GM19452 (cell line): ENCODE data around the gene MTNR1A.
A peak's percentile ranks its signal among the peaks of the same experiment; 100 is the strongest.

Experiments used
- ATAC-seq: cut with Tn5 transposase; IDR thresholded peaks from one replicate; pipeline ENCODE4 v1.9.1; 2021; ENCODE audit not compliant: unreplicated experiment

Gene MTNR1A

DNA sequence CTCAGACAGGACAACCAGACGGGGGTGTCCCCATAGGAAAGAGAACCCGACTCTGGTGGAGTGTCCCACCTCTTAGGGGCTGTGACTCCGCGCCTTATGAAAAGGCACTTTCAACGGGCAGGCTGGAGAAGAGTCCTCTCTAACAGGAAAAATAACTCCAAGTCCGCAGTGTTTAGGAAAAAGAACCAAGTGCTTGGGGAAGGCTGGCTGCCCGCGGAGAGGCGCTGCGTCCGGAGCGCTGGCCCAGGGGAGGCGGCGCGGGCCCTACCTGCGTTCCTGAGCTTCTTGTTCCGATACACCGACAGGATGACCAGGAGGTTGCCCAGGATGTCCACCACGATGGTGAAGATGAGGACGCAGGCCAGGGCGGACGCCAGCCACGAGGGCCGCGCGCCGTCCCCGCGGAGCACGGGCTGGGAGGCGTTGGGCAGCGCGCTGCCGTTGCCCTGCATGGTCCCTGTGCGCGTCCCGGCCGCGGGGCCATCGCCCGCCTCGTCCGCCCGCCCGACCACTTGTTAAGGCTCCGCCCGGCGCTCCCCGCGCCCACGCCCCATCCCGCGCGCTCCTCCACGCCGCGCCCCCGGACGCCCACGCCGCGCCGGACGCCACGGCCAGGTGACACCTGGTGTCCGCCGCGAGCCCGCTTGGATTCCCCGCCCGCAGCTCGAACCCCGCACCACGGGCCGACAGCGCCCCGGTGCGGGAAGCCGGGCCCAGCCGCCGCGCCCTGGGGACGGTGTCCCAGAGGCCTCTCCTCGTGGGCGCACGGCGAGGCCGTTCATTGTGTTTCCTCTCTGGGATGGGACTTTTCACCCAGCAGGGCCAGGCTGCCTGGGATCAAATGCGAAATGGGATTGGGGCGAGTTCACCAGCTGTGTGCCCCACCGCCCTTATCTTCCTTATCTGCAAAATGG lies at the start of gene MTNR1A:
TSS of gene MTNR1A (minus strand) at position 654 of the 914 bp plus-strand sequence. CDS start at position 452, 202 bp downstream.
- ATAC-seq, result no peak

DNA sequence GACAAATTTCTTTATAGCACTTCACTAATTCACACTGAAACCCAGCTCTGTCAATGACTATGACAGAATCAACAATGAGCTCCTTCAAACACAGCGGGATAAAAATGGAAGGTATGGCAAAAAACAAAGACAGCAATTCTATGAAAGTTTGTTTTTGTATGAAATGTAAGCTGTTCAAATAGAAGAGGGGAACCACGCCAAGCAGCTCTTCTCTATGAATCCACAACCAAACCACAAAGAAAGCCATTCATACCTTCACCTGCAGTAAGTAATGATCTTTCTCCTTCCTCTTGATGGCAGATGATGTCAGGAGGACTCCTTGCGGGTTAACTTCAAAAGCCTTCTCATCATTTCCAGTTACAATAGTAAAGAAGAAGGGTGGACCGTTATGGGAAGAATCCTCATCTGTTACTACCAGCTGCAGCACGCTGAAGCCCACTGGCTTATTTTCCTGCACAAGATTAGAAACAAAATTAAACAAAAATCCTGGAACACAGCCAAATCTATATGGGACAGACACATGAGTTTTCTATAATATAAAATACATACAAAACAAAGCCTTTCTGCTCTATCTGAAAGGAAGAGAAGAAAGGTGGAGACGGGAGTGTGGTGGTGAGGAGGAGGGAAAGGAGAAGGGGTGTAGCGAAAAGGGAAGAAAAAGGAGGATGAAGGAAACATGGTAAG lies 48.9 kb upstream of the MTNR1A start:
- ATAC-seq, result no peak

DNA sequence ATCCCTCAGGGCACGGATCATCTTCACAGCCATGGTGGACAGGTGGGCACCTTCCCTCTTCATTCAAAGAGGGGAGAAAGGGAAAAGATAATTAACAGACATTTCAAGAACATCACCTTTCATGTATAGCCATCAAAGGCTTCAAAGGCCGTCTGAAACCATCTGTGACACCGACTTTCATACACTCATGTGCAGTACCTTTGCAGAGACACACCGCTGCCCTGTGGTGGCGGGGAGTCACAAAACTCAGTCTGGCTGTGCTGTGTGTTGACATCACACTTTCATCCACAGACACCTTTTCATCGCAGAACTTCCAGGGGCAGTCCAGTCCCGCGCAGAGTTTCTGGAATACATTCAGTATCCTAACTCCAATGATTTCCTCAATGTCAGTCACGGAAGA lies 47.6 kb upstream of the MTNR1A start:
- ATAC-seq, result no peak

DNA sequence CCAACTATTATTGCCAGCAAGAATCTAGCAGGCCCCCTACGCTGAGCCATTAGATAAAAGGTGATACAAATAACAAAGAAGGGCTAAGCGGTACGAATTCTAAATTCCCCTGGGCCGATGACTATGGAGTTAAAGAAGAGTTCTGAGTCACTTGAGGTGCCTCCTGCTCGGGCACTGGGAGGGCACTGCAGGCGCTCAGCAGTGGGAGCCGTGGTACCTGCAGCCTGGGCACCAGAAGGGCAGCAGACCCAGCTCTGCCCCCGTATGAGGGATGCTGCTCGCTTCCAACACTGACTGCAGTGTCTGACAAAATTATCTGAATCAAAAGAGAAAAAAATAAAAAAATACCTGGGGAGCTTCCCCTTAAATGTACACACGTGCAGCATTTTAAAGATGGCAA lies 44.1 kb upstream of the MTNR1A start:
- ATAC-seq, result no peak

DNA sequence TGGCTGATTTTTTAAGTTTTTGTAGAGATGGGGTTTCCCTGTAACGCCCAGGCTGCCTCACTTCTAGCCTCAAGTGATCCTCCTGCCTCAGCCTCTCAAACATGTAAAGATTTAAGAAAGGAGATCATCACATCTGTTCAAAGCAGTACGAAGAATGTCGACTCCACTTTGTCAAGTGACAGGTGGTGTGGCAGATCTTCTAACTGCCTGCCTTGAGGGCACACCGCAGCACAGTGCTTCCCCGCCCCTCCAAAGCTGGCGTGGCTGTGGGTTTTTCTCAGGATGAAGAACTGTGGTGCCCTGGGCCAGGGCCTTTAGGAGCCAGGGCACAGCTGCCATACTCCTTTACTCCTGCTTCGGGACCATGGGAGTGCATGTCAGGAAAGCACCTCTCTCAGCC lies 43.3 kb upstream of the MTNR1A start:
- no peak for ATAC-seq

DNA sequence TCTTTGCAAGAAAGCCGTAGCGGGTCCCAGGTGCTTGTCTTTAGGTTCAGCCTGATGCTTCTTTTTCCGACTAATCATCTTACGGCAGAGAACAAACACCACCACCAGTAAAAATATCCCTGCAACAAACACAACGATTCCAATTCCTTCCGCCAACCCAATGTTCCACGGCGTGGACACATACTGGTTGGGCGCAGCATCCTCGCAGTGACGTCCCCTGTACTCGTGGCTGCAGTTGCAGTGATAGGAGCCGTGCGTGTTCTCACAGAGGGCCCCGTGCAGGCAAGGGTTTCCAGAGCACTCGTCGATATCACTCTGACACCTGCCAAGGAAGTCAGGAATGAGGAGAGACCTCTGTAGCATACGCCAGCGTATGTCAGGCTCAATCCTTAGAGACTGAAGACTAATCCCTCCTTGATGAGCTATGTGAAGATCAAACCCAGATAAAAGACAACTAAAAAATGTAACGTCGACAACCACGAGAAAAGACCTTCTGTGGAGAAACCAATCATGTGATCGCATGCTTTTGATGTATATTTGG lies 41.6 kb upstream of the MTNR1A start:
- no peak for ATAC-seq

DNA sequence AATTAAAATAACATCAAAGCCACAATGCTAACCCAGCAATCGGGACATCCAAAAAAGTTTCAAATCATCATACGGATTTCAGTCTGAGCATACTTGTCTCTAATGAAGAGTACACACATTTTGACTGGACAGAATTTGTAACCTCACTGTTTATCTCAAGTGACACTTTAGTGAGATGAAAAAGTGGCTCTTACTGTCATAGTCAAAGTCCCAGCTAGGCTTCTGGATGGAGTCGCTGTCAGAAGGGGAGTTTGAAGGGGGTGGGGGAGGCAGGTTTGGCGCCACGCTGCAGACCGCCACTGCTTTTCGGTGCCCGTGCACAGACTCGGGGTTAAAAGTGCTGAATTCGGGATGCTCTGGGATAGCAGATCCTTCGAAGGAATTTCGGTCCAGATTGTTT lies 41.0 kb upstream of the MTNR1A start:
- ATAC-seq, result no peak

DNA sequence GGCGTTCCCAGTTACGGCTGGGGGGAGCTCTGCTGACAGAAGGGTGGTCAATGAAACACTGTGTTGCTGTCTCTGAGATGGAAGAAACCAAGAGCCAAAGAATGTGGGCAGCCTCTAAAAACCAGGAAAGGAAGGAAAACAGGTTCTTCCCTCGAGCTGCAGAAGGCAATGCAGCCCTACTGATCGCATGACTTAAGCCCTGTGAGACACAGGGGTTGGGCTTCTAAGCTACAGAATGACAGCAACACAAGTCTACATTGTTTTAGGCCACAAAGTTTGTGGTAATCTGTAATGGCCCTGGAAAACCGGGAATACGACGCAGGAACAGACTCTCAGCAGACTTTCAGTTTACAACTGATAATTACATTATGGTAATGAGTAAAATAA lies 38.2 kb upstream of the MTNR1A start:
- ATAC-seq, result no peak

DNA sequence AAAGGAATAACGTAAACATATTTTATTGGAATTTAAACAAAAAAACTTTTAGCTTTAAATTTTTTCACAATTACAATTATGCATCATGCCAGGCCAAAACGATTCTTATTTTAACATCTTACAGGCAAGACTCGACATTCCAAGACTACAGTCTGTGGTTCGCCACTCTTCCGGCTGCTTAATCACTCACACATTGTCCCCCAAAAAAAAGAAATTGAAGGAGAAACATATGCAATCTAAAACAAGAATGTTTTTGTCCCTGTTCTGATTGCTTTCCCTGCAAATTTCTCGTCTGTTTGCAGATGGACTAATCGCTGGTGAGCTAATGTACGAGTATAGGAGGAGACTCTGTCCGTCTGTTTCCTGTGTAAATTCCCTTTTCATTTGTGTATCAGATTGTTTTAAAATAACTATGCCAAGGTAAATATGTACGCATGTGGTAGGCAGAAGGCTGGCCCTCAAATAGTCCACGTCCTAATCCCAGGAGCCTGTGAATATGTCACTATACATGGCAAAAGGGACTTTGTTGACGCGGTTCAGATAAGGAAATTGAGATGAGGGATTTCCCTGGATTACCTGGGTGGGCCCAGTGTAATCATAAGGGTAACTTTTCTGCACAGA lies 37.7 kb upstream of the MTNR1A start:
- no peak for ATAC-seq

DNA sequence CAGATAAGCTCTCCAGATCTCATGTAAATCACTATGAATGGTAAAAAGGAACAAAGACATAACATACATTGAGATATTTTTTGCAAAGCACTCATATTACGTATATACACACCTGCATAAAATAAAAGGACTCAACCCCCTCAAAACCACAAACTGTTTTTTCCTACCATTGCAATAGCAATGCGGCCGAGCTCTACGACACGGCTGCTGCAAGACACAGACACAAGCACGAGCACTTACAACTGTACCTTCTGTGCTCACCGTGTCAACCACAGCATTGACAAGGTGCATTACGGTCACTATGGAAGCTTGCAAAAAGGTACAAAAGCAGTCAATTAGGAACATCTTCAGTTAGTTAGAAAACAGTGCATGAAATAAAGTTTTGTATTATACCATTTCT lies 37.1 kb upstream of the MTNR1A start:
- no peak for ATAC-seq

DNA sequence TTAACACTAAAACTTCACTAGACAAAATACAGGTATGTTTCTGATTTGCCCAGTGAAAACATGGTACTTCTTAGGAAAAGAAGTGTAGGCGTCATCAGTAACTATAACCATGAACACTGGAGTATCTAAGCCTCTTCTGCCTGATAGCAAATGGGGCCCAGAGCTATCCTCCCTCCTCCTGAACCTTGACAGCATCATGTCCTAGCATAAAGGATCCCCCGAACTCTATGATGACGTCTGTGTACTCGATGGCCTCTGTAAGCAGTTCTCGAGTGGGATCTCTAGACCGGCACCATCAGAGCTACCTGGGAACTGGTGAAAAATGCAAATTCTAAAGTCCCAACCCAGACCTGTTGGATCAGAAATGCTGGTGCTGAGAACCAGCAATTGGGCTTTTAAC lies 36.3 kb upstream of the MTNR1A start:
- no peak for ATAC-seq

DNA sequence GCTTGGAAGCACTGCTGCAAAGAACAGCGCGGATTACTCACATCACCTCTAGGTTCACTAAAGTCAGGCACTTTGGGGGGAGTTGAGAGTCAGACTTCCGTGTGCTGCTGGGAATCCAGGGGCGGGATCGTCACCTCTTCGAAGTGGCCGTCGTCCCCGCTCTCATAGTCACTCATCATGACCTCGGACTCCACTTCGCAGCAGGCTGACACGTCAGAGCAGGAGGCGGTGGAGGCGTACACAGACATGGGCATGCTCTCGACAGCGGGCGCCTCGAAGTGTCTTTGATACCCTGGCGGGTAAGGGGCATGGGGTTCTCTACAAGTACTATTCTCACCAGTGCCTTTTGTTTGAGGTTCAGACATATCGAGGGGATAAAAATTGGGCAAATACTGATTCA lies 33.1 kb upstream of the MTNR1A start:
- ATAC-seq, result no peak

DNA sequence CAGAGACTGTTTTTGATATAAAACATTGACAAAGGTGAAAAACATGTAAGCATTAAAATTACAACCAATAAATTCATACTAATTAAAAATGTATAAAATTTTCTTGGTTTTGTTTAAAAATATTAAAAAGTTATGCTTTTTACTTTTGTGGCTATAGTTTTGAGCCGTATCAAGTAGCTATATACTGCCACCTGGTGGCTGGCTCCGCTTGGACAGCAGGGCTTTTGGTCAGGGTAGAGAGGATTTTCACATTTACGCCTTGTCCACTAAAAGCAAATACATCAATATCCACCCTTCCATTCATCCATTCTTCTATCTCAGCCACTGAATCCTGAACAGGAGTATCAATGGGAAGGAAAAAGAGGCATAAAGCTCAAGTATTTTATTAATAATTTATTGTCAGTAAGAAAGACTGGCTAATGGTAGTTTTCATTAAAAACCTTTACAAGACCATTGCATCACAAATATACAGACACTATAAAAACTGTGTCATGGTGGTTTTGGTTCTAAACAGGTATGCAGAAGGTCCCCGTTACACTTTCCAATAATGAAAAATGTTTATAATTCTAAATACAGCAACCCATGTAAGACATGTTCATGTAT lies 32.1 kb upstream of the MTNR1A start:
- peak; percentile 78 for ATAC-seq

DNA sequence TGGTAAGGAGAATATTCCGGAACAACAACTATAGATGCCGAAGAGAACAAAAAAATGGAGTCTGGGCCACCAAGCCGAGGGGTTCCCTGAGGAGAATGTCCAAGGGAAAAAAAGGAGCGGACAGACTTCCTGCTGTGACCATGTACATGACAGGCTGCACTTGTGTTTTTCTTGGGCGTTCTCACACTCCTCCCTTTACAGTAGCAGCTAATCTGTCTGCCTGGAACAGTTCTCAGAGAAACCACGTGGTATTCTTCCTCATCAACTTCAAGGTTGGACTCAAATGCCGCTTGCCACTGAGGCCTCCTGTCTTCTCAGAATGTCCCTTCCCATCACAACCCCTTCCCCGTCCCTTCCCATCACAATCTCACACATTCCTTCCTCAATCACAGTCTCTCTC lies 30.8 kb upstream of the MTNR1A start:
- no peak for ATAC-seq

DNA sequence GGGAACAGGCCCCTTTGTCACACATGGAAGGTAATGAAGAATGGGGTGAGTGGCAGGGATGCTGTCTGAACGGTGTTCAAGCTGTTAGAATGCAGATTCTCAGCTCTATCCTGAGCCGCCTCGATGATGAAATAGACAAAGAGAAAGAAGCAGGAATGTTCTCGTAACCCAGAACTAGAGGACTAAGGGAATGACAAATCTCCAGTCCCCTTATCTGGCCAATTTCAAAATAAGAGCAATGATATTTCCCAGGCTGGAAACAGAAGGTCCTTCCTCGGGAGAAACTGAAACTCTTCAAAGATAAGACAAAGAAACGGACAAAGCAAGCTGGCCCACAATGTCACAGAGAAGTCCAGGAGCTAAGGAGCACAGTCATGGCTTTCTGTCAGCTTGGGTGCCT lies 29.5 kb upstream of the MTNR1A start:
- ATAC-seq, result no peak

DNA sequence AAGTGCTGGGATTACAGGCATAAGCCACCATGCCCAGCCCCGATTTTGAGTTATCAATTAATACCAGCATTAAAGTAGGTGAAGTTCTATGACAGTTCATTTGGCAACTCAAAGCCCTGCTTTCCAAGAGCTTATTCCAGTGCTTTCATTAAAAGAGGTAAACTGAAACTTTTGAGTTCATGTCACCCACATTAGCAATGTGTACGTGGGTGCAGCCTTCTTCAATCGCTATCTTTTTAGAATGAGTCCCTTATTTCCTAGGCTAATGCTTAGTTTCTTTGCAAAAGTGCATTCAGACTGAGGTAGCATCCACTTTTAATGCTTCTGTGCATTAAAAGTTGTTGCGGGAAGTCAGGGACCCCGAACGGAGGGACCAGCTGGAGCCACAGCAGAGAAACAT lies 26.1 kb upstream of the MTNR1A start:
- ATAC-seq, result no peak

DNA sequence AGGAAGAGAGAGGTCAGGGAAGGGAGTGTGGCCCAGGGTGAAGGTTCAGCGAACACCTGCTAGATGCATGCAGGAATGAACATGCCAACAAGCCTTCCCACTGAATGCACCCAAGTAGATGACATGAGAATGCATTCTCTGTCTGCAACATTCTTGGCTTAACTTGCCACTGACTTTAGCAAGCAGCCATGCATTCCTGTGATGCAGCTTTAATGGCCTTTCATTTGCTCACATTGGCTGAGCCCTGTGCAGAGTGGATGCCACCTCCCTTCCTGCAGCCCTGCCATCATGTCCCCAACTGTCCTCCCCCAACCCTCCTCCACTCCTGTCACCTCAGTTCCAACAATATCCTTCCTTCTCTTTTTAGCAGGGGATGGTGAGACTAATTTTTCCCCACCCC lies 25.3 kb upstream of the MTNR1A start:
- no peak for ATAC-seq

DNA sequence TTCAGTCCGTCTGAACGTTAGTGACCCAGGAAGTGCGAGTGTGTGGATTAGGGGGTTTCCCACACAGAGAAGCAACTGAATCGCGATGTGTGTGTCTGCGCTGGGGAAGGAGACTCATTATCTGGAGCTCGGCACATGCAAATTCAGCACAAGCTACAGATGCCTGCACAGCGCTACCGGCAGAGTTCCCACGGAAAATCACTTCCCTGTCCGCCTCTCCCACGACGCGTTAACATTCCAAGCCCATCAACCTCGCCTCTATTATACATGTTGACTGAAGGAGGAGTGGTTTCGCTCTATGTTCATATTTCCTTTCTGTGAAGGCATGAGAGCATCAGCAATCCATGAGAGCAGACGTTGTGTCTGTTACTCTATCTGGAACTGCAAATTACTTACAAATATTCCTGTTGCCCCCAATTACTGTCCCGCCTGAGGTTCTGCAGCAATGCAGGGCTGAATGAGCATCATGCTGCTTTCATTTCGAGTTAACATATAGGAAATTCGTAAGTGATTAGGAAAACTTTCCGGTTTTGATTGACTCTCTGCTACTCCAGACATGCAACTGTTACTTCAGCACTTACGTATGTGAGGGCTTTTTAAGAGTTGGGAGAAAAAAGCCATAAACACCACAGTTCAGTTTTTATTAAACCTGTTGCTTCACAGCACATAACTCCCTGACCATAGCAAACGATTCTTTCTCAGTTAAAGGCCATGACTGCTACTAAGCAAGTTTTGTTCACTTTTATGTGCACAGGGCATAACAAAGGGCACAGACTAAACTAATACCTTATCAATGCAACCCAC lies 15.0 kb upstream of the MTNR1A start:
- ATAC-seq, result no peak

DNA sequence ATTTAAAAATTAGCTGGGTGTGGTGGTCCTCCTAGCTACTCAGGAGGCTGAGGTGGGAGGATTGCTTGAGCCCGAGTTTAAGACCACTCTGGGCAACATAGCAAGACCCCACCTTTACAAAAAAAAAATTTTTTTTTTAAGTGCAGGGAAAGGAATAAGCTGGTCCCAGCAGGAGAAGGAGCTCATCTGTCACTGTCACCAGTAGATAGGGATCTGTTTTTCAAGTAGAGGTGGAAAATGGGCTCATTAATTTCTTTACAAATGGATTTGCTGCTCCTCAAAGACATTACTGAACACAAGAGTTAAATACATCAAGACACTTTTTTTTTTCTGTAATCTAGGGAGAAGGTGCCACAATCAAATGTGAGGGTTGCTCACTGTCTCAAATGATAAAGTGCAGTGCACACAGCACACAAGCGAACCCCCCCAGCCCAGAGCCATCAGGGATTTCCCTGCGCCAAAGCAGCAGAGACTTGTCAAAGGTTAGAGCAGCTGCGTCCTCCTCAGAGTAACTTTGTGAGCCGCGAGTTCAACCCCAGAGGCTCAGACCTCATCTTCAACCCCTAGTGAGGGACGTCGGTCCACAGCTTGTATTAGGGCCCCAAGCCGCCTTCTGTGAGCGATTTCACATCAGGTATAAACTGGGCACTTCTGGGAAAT lies 14.3 kb upstream of the MTNR1A start:
- no peak for ATAC-seq

DNA sequence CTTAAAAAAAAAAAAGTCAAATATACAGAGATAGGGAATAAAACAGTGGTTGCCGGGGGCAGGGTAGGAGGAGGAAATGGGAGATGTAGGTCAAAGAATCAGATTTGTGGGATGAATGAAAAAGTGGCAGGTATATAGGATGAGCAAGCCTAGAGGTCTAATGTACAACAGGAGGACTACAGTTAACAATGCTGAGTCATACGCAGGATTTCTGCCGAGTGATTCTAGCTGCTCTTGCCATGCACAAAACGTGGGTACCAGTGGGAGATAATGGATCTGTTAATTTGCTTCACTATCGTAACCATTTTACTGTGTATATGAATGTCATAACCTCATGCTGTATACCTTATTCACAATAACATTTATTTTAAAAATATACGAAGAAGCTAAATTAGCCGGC lies 10.7 kb upstream of the MTNR1A start:
- no peak for ATAC-seq
